Activated CD4-positive, alpha-beta T cell treated with anti-CD3 and anti-CD28 coated beads, Interleukin-2, amount 50 U/mL, for 48 hours (primary cell): Measurements from ENCODE around the gene KCTD12.
"Not testable (repeated sequence)": the region's sequence is repeated elsewhere in the genome, so short reads cannot be mapped to it uniquely, and the experiment has no call there.

Experiments used
- DNase-seq, 2 experiments: peaks; one replicate each; pipeline ENCODE4 v3.0.0-alpha.2; 2020

Gene KCTD12

GRCh38 chr13:76886292-76887075 lies at the start of gene KCTD12:
Gene KCTD12, minus strand, starts transcription at chr13:76886405. Its CDS starts 257 bp downstream, at chr13:76886148.
- peak; percentile 75 to 76 for DNase-seq

- DNase-seq: no peak
Observed at GRCh38 chr13:76934671-76935070, 48.5 kb upstream of the KCTD12 start.

GRCh38 chr13:76932076-76932475 lies 45.9 kb upstream of the KCTD12 start:
- DNase-seq: no peak

- no peak for DNase-seq
Observed at GRCh38 chr13:76929851-76930374, 43.7 kb upstream of the KCTD12 start.

GRCh38 chr13:76929320-76929719 lies 43.1 kb upstream of the KCTD12 start:
- DNase-seq: no peak

GRCh38 chr13:76928456-76928855 lies 42.3 kb upstream of the KCTD12 start:
- DNase-seq: no peak

GRCh38 chr13:76927955-76928354 lies 41.8 kb upstream of the KCTD12 start:
- no peak for DNase-seq

- DNase-seq: no peak
Observed at GRCh38 chr13:76925115-76925514, 38.9 kb upstream of the KCTD12 start.

GRCh38 chr13:76921516-76921915 lies 35.3 kb upstream of the KCTD12 start:
- DNase-seq: no peak

- not testable (repeated sequence) for DNase-seq
Observed at GRCh38 chr13:76917755-76918481, 31.7 kb upstream of the KCTD12 start.

GRCh38 chr13:76917095-76917494 lies 30.9 kb upstream of the KCTD12 start:
- no peak for DNase-seq

- DNase-seq: no peak
Observed at GRCh38 chr13:76913898-76914297, 27.7 kb upstream of the KCTD12 start.

GRCh38 chr13:76912476-76912875 lies 26.3 kb upstream of the KCTD12 start:
- DNase-seq: no peak

- no peak for DNase-seq
Observed at GRCh38 chr13:76904507-76904906, 18.3 kb upstream of the KCTD12 start.

- DNase-seq: peak; percentile 65 to 76
Observed at GRCh38 chr13:76903544-76904162, 17.4 kb upstream of the KCTD12 start.

GRCh38 chr13:76899066-76899465 lies 12.9 kb upstream of the KCTD12 start:
- DNase-seq: not testable (repeated sequence)

GRCh38 chr13:76897171-76897570 lies 11.0 kb upstream of the KCTD12 start:
- DNase-seq: not testable (repeated sequence)

GRCh38 chr13:76894401-76895110 lies 8.4 kb upstream of the KCTD12 start:
- DNase-seq: no peak

- DNase-seq: no peak
Observed at GRCh38 chr13:76892488-76892887, 6.3 kb upstream of the KCTD12 start.

- no peak for DNase-seq
Observed at GRCh38 chr13:76890021-76890420, 3.8 kb upstream of the KCTD12 start.

GRCh38 chr13:76889254-76889653 lies 3.0 kb upstream of the KCTD12 start:
- no peak for DNase-seq

- DNase-seq: no peak
Observed at GRCh38 chr13:76888421-76888820, 2.2 kb upstream of the KCTD12 start.

GRCh38 chr13:76887076-76887563 lies 915 bp upstream of the KCTD12 start:
- no peak for DNase-seq
